HG03575 (cell line): ENCODE measurements around the gene BOD1L1.
A peak's percentile ranks its signal among the peaks of the same experiment; 100 is the strongest.

Experiments
- ATAC-seq: cut with Tn5 transposase; IDR thresholded peaks from one replicate; pipeline ENCODE4 v1.9.1; 2021; ENCODE audit not compliant: unreplicated experiment, insufficient number of reproducible peaks, low FRiP score; ENCODE audit errors: extremely low read depth

BOD1L1 gene

GRCh38 chr4:13627178-13627605, 333 bp downstream of the BOD1L1 start:
- ATAC-seq = peak; percentile 23

GRCh38 chr4:13626492-13627177, 890 bp downstream of the BOD1L1 start:
- ATAC-seq = no peak

- ATAC-seq = no peak
Observed at GRCh38 chr4:13618212-13618806, 9.2 kb downstream of the BOD1L1 start.

GRCh38 chr4:13617801-13618200, 9.7 kb downstream of the BOD1L1 start:
- no peak for ATAC-seq

GRCh38 chr4:13616597-13616996, 10.9 kb downstream of the BOD1L1 start:
- no peak for ATAC-seq

GRCh38 chr4:13615161-13615560, 12.4 kb downstream of the BOD1L1 start:
- ATAC-seq = peak; percentile 54

- ATAC-seq = no peak
Observed at GRCh38 chr4:13612569-13612968, 15.0 kb downstream of the BOD1L1 start.

- peak; percentile 88 for ATAC-seq
Observed at GRCh38 chr4:13611283-13611842, 16.2 kb downstream of the BOD1L1 start.

- ATAC-seq = no peak
Observed at GRCh38 chr4:13605330-13605729, 22.2 kb downstream of the BOD1L1 start.

- peak; percentile 39 for ATAC-seq
Observed at GRCh38 chr4:13601848-13602247, 25.7 kb downstream of the BOD1L1 start.

GRCh38 chr4:13601048-13601447, 26.5 kb downstream of the BOD1L1 start:
- ATAC-seq = peak; percentile 56

- no peak for ATAC-seq
Observed at GRCh38 chr4:13599159-13599558, 28.4 kb downstream of the BOD1L1 start.

GRCh38 chr4:13597604-13598003, 29.9 kb downstream of the BOD1L1 start:
- no peak for ATAC-seq

GRCh38 chr4:13597141-13597540, 30.4 kb downstream of the BOD1L1 start:
- no peak for ATAC-seq

GRCh38 chr4:13592220-13592619, 35.3 kb downstream of the BOD1L1 start:
- ATAC-seq = no peak

- no peak for ATAC-seq
Observed at GRCh38 chr4:13590766-13591165, 36.8 kb downstream of the BOD1L1 start.

- no peak for ATAC-seq
Observed at GRCh38 chr4:13588954-13589353, 38.6 kb downstream of the BOD1L1 start.

- ATAC-seq = no peak
Observed at GRCh38 chr4:13584481-13584880, 43.0 kb downstream of the BOD1L1 start.

- no peak for ATAC-seq
Observed at GRCh38 chr4:13580036-13580435, 47.5 kb downstream of the BOD1L1 start.

- no peak for ATAC-seq
Observed at GRCh38 chr4:13577660-13578059, 49.9 kb downstream of the BOD1L1 start.
